HG03521 (cell line): ENCODE results near the gene PRR12.
"Not testable (repeated sequence)": the region's sequence is repeated elsewhere in the genome, so short reads cannot be mapped to it uniquely, and the experiment has no call there.

Experiments
- ATAC-seq: cut with Tn5 transposase; IDR thresholded peaks from one replicate; pipeline ENCODE4 v1.9.1; 2021; ENCODE audit warnings: mild to moderate bottlenecking, moderate library complexity; ENCODE audit not compliant: unreplicated experiment

Gene PRR12

DNA sequence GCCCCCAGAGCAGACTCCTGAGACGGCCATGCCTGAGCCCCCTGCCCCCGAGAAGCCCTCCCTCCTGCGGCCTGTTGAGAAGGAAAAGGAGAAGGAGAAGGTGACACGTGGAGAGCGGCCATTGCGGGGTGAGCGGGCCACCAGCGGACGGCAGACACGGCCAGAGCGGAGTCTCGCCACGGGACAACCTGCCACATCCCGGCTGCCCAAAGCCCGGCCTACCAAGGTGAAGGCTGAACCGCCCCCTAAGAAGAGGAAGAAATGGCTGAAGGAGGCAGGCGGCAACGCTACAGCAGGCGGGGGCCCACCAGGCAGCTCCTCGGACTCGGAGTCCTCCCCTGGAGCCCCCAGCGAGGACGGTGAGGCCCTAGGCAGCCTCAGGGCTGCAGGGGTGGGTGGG is 24.9 kb downstream of the PRR12 start:
- no peak for ATAC-seq

DNA sequence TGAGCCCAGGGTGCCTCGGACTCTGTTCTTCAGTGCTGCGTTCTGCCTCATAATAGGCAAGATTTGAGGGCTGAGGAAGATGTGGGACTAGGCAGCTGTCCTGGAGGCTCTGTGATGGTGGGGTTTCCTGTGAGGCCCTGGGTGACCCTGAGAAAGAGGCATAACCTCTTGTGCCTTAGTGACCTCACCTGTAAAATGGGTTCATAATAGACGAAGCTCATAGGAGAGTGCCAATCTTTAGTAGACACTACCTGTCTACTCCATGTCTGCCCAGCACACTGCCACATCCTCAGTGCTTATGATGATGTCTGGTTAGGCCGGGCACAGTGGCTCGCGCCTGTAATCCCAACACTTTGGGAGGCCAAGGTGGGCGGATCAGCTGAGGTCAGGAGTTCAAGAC is 25.6 kb downstream of the PRR12 start:
- ATAC-seq: no peak

DNA sequence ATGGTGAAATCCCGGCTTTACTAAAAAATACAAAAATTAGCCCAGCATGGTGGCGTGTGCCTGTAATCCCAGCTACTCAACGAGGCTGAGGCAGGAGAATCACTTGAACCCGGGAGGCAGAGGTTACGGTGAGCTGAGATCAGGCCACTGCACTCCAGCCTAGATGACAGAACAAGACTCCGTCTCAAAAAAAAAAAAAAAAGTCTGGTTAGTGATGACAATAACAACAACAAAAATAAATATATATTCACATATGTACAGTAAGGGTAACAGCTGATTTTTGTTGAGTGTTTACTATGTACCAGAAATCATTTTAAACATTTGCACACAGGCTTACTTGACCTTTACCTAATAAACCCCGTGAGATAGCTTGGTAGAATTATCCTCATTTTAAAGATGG is 26.0 kb downstream of the PRR12 start:
- no peak for ATAC-seq

DNA sequence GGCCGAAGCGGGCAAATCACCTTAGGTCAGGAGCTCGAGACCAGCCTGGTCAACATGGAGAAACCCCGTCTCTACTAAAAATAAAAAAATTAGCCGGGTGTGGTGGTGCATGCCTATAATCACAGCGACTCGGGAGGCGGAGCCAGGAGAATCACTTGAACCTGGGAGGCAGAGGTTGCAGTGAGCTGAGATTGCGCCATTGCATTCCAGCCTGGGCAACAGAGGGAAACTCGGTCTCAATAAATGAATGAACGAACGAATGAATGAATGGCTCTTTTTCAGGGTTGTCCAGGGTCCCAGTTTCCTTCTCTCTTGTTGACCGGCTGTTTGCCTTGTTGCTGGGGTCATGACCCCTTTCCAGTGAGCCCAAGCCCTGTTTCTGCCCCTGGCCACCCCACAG is 26.9 kb downstream of the PRR12 start:
- not testable (repeated sequence) for ATAC-seq

DNA sequence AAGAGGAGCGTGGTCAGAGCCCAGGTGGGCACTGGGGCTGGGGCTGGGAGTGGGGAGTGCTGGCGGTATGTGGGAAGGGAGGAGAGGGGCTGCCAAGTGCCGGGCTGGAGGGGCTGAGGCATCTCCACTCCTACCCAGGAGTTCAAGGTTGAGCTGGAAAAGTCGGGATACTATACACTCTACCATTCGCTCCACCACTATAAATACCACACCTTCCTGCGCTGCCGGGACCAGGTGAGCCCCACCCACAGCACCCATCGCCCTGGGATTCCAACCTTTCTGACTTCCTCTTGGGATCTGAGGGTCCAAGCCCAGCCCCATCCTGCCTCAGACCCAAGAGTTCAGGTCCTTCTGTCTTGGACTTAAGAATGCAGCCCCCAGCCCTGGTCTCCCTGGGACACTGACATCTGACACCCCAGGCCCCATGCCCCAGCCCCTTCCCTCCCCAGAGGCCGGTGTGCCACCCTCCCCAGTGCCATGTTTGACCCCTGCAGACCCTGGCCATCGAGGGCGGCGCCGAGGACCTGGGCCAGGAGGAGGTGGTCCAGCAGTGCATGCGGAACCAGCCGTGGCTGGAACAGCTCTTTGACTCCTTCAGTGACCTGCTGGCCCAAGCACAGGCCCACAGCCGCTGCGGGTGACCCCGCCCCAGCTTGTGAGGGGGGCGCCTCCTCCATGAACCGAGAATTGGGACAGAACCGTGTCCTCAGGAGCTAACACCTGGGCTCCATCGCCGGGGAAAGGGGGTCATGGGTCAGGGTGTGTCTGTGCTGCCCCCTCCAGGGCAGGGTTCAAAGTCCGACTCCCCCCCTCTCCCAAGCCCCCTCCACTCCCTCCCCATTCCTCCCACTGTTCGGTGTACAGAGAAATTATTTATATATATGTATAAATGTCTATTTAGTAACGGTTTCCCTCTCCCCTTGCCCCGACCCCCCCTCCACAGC is 34.3 kb downstream of the PRR12 start:
- ATAC-seq: no peak

DNA sequence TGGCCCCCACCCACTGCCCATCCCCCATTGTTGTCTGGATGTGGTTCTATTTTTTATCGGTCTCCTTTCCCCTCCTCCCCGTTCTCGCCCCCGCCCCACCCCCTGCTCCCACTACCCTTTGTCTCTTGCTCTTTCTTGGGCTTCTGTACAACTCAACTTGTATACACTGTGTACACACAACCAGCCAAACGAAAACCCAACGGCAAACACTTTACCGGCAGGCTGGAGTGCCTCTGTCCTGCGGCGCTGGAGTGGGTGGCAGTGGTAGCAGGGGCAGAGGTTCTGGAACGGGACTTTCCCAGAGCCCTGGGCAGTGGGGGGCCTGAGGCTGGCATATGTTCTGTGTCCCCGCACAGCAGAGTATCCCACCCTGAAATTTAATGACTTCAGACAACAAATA is 35.2 kb downstream of the PRR12 start:
- ATAC-seq: no peak

DNA sequence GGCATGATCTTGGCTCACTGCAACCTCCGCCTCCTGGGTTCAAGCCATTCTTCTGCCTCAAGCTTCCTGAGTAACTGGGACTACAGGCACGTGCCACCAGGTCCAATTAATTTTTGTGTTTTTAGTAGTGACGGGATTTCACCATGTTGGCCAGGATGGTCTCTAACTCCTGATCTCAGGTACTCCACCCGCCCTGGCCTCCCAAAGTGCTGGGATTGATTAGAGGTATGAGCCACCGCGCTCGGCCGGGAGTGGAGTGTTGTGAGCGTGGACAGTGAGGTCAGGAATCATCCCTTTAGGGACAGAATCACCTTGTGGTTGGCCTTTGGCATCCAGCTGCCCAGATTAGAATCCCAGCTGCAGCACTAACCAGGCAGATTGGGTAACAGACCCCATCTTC is 38.7 kb downstream of the PRR12 start:
- no peak for ATAC-seq

DNA sequence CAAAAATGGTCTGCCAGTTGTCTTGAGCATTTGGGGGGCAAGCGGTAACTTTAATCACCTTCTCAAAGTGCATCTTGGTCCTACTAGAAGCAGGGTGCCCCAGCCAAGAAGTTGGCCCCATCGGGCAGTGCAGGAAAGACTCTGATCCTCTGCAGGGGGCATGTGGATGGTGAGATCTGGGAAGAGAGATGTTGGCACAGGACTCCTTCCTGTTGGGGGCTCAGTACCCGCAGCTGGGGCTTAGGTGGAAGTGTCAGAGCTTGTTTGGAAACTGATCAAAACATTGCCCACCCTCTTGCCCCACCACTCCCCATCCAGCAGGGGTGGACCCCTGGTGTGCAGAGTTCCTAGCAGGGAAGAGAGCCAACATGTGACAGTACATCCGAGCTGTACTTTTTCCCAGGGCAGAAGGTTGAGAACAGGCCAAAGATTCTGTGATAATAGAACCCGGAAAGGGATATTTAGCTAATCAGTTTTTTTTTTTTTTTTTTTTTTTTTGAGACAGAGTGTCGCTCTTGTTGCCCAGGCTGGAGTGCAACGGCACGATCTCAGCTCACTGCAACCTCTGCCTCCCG is 40.1 kb downstream of the PRR12 start:
- no peak for ATAC-seq

DNA sequence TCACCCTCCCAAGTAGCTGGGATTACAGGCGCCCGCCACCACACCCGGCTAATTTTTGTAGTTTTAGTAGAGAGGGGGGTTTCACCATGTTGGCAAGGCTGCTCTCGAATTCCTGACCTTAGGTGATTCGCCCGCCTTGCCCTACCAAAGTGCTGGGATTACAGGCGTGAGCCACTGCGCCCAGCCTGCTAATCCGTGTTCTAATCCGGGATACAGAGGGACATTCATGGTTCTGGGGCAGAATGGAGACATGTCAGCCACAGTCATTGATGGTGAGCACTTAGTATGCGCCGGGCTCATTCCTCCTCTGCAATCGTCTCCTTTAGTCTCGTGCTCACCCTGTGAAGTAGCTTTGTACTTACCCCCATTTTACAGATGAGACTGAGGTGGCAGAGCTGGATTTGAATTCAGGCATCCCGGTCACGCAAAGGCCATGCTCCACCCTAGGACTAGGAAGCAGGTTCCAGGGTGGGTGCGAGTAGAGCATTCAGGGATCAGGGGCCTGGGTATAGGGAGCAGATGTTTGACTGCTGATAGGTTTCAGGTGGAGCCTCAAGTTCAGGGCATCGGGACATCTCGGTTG is 40.7 kb downstream of the PRR12 start:
- ATAC-seq: no peak

DNA sequence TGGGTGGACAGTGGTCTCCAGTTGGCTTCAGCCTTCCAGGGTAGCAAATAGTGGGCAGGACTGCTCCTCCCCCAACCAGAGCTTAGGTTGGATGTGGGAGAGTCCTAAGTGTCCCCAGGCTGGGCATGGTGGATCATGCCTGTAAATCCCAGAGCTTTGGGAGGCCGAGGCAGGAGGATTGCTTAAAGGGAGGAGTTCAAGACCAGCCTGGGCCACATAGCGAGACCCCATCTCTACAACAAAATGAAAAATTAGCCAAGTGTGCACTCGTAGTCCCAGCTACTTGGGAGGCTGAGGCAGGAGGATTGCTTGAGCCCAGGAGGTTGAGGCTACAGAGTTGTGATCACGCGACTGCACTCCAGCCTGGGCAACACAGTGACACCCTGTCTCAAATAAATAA is 41.6 kb downstream of the PRR12 start:
- ATAC-seq: no peak

DNA sequence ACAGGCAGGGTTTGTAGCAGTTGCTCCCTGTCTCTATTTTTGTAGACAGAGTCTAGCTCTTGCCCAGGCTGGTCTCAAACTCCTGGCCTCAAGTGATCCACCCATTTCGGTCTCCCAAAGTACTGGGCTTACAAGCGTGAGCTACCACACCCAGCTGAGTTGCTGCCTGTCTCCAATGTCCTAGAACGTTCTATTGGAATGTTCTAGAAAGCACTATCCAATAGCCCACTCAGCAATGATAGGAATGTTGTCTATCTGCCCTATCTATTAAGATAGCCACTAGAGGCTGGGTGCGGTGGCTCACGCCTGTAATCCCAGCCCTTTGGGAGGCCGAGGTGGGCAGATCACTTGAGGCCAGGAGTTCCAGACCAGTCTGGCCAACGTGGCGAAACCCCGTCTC is 42.3 kb downstream of the PRR12 start:
- not testable (repeated sequence) for ATAC-seq

DNA sequence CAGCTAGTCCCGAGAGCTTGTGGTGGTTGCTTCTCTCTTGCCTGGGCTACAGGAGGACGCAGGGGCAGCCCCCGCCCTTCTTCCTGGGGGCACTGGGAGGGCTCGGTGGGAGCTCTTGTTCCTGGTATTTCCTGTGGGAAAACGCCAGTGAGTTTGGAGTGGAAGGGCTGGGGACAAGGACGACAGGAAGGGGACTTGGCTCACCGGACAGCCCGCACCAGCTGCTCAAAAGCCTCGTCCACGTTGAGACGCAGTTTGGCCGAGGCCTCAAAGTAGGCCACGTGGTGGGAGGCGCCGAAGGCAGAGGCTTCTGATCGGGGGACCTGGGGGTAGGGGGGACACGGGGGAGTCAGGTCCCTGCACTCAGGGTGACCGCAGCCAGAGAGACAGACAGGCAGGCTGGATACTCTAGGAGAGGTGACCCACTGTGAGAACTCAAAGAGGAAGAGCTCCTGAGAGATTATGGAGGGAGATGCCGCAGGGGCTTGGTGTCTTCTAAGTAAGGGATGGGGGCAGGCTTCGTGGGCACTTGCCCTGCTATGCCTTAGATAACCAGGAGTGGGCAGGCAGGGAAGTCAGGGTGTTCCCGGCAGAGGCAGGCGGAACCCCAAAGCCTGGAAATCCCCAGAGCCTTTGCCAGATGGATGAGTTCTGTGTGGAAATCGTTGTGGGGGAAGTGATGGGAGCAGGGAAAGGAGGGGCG is 44.7 kb downstream of the PRR12 start:
- no peak for ATAC-seq

DNA sequence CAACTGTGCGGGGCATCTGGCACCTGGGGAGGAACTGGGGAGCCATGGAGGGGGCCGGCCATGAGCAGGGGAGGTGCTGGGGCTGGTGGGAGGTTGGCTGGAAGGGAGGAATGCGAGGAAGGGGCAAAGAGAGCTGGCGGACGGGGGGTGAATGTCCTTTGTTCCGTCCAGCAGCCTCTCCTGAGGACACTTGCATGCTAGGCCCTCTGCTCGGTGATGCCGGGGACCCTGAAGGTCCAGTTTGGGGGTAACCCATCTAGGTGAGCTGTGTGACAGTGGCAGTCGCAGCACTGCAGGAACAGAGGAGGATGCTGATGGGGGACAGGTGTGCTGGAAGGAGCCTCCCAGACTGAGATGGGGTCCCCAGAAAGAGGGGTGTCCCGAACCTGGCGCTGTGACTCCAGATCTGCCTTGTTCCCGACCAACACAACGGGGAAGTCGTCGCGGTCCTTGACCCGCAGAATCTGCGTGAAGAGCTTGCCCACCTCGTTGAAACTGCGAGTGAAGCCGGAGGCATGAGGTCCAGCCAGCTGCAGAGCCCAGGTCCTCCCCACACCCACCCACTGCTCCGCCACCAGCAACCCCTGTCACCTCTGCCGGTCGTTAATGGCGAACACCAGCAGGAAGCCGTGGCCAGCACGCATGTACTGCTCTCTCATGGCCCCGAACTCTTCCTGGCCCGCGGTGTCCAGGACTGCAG is 45.4 kb downstream of the PRR12 start:
- ATAC-seq: no peak

DNA sequence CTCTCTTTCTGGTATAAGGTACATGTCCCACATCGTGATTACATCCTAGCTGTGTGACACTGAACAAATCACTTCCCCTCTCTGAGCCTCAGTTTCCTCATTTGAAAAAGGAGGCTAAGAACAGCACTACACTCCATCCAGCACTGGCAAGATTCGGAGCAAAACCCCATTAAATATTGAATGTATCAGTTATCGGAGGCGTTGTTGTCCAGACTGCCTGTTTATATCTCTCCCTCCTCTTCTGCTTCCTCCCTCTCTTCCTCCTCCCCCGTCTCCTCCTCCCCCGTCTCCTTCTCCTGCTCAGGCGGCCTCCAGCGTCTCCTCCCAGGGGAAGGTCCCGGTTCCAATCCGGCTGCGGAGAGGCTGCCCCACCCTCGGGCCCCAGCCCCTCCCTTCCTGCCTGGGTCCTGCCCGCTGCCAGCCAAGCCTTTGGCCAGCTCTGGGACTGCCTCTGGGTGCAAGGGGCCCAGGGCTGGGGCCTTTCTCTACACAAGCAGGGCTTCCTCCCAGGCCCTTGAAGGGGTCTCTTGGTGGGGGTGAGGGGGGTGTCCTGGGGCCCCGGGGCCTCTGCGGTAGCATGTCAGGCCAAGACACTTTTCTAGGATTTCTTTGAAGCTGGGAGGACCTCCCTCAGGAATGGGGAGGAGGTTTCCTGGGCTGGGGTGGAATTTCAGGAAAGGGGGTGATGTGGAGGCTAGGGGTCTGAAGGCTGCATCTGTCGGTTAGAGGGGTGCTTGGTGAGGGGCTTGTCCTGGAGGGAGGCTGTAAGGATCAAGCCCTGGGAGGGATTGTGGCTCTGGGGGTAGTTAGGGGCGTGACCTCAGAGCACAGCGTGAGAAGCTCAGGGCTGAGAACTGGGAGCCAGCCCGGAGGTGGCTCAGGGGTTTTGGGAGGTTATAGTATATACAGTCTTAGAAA is 47.1 kb downstream of the PRR12 start:
- ATAC-seq: no peak

DNA sequence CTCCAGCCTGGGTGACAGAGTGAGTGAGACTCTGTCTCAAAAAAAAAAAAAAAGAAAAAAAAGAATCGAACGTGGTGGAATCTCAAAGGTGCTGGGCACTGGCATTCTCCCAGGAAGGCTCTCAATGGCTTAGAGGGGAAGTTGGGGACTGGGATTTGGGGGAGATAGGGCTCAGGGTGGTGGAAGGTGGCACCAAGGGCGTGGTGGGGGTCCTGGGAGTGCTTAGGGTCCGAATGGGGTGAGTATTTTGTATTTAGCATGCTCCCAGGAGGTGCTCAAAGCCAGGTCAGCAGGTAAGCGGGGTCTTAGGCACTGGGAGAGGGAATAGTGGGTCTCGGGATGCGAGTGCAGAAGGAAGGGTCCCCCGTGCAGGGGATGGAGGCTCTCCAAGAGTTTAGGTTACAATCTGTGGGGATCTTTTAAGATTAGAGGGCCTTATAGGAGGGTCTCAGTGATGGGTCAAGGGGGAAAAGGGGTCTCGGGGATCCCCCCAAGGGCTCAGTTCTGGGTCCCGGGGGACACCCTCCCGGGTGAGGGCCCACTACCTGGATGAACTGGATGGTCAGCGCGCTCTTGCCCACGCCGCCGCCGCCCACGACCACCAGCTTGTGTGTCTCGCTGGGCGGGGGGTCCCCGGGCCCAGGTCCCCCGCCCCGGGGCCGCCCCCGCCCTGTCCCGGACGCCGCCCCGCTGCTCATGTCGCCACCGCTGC is 48.6 kb downstream of the PRR12 start:
- ATAC-seq: no peak

DNA sequence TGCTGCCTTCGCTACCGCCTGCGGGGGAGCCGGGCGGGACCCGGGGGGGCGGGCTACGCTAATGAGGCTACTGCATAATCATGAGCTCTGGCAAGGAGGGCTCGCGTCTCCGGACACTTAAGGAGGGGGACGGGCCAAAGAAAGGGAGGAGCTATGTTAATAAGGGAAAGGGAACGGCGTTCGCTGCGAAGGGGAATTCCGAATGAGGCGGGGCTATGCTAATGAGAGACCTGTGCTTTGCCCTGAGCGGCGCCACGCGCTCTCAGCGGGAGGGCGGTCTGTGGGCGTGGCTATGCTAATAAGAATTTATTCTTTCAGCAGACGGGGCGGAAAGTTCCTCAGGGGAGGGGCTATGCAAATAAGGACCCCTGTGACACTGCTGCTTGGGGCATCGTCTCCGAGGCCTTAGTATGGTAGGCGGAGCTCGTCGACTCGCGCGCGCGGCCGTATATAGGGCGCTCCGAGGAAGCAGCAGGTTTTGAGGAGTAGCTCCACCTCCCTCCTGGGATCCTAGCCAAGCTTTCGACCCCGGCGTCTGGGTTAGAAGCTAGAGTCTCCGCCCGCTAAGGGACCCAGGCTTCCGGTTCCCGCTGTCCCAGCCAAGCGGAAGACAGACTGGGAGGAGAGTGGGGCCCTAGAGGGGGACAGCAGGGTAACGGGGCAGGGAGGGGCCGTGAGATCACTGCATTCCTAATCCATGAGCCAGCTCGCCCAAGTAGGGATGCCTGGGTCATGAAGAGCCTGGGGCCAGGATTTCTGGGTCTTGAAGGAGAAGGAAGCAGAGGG is 49.3 kb downstream of the PRR12 start, which contains the start of gene RRAS:
Gene RRAS (minus strand): TSS at position 31 of the 786 bp plus-strand sequence. CDS start 45 bp downstream, outside the sequence.
- ATAC-seq: peak; percentile 46

DNA sequence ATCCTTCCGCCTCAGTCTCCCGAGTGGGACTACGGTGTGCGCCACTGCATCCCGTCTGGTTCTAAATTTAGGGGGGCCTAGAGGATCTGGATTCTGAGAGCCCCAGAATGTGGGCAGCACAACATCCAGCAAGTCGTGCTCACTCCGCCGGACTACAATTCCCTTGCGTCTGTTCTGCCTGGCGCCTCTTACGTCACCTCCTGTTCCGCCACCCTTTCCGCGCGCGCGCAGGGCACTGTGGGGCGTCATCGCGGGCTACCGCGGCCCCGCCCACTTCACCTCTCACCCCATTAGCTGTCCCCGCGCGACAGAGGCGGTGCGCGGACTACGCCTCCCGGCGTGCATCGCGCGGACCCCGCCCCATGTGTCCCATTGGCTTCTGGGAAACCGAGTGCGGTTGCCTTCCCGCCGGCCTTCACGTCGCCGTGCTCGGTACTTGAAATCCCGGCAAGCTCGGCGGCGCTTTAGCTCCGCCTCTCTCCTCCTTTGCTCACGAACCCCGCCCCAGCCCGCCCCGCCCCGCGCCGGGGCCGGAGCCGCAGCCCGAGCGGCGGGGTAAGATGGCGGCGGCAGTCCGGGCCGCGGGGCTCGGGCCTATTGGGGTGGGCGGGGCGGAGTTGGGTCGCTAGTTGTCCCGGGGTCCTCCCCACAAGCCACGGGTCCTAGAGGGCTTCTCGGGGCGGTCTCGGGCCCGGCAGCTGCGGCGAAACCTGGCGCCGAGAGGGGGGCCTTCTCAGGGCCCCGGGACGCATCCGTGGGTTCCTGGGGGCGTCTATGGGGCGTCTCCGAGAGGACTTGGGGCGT is 50.9 kb downstream of the PRR12 start, which contains the start of gene SCAF1:
Gene SCAF1 (plus strand): TSS at position 522 of the 804 bp plus-strand sequence. CDS start 2,818 bp downstream, outside the sequence.
- ATAC-seq: peak; percentile 61
